HG03558 (cell line): ENCODE data around the gene TIAM2.

ENCODE experiments used
- ATAC-seq: cut with Tn5 transposase; IDR thresholded peaks from one replicate; pipeline ENCODE4 v1.9.1; 2021; ENCODE audit warnings: moderate number of reproducible peaks; ENCODE audit not compliant: unreplicated experiment; ENCODE audit errors: extremely low read depth

The TIAM2 gene

GRCh38 chr6:155185544-155185943, 190.4 kb downstream of the TIAM2 start:
- ATAC-seq: no peak

GRCh38 chr6:155186052-155186658, 191.0 kb downstream of the TIAM2 start:
- ATAC-seq: no peak

- ATAC-seq: no peak
These were observed 192.0 kb downstream of the TIAM2 start for GRCh38 chr6:155187106-155187505.

- no peak for ATAC-seq
These were observed 193.0 kb downstream of the TIAM2 start for GRCh38 chr6:155187994-155188706.

- ATAC-seq: no peak
These were observed 193.8 kb downstream of the TIAM2 start for GRCh38 chr6:155188707-155189496.

- no peak for ATAC-seq
These were observed 195.6 kb downstream of the TIAM2 start for GRCh38 chr6:155190677-155191076.

GRCh38 chr6:155193526-155193925, 198.4 kb downstream of the TIAM2 start:
- ATAC-seq: no peak

GRCh38 chr6:155194399-155194798, 199.3 kb downstream of the TIAM2 start:
- no peak for ATAC-seq

GRCh38 chr6:155195903-155196302, 200.8 kb downstream of the TIAM2 start:
- no peak for ATAC-seq

- ATAC-seq: no peak
These were observed 201.8 kb downstream of the TIAM2 start for GRCh38 chr6:155196911-155197310.

GRCh38 chr6:155197932-155198331, 202.8 kb downstream of the TIAM2 start:
- ATAC-seq: no peak

- ATAC-seq: no peak
These were observed 204.9 kb downstream of the TIAM2 start for GRCh38 chr6:155200012-155200411.

GRCh38 chr6:155201461-155202226, 206.5 kb downstream of the TIAM2 start:
- ATAC-seq: no peak

GRCh38 chr6:155207223-155207622, 212.1 kb downstream of the TIAM2 start:
- no peak for ATAC-seq

- ATAC-seq: no peak
These were observed 217.0 kb downstream of the TIAM2 start for GRCh38 chr6:155212106-155212505.

GRCh38 chr6:155212616-155213380, 217.7 kb downstream of the TIAM2 start:
- ATAC-seq: no peak

- no peak for ATAC-seq
These were observed 218.7 kb downstream of the TIAM2 start for GRCh38 chr6:155213611-155214372.

GRCh38 chr6:155215906-155216305, 220.8 kb downstream of the TIAM2 start:
- no peak for ATAC-seq
